HepG2 (cell line): ENCODE measurements around the gene TTC24. TPM values are rescaled to one million over a fixed set of nuclear protein-coding genes. Genes with fewer than 3 reads are reported as not detected.

ENCODE experiments used
- ATAC-seq: fragments of 200-7000 bp; cut with Tn5 transposase; 3 replicates; pipeline ENCODE4 v1.9.1; 2020; ENCODE audit warnings: mild to moderate bottlenecking, moderate library complexity
- BruUV-seq: library from RNA; stranded (reverse); fragments of 400-500 nt; replicated peaks from 2 replicates; lab custom pipeline; 2021; lab: Mats Ljungman, UMichigan
- CTCF ChIA-PET: fragments of 300-600 bp; formaldehyde crosslinking; extraction: SDS; loops from one replicate; lab custom pipeline; 2021; ENCODE audit warnings: low total read pairs, inconsistent platforms, low intra/inter-chr PET ratio; lab: Yijun Ruan, JAX
- POLR2A ChIA-PET: fragments of 350-600 bp; sonication (Branson Sonifier 250); formaldehyde crosslinking; loops from one replicate; lab custom pipeline; 2020; ENCODE audit warnings: antibody characterized with exemption, inconsistent platforms; lab: Yijun Ruan, JAX
- DNase-seq: peaks from one replicate; pipeline ENCODE4 v3.0.0-alpha.2; 2015; ENCODE audit warnings: low spot score
- FAIRE-seq: peaks from 3 replicates; lab custom pipeline; 2011; peaks lifted over from hg19 to GRCh38; lab: Jason Lieb, UNC
- H2AFZ ChIP-seq: one replicate; pipeline ENCODE4 v1.6.1; 2011; ENCODE audit warnings: low read length, inconsistent platforms
- H3K27ac ChIP-seq: fragments of 300-600 bp; 3 replicates; pipeline ENCODE4 v1.8.0; 2011; ENCODE audit warnings: mixed run types, mild to moderate bottlenecking, mixed read lengths, low read length, inconsistent platforms; ENCODE audit not compliant: insufficient read depth; ENCODE audit errors: extremely low read length
- H3K27me3 ChIP-seq, 2 experiments: fragments of 200-600 bp in 1 of 2; 2 replicates in 1 of 2; 3 replicates in 1 of 2; pipeline versions ENCODE4 v1.6.0 to v1.8.0; 2011; ENCODE audit warnings: low read length in 2 of 2, mild to moderate bottlenecking in 2 of 2, moderate library complexity in 2 of 2, inconsistent platforms in 1 of 2; ENCODE audit not compliant: insufficient read depth in 2 of 2, control insufficient read depth in 1 of 2
- H3K36me3 ChIP-seq, 2 experiments: fragments of 200-600 bp in 1 of 2; replicated peaks in 1 of 2; 2 replicates in 1 of 2; 3 replicates in 1 of 2; pipeline versions ENCODE4 v1.5.1 to v1.8.0; 2011; ENCODE audit warnings: low read length in 2 of 2, inconsistent platforms in 1 of 2; ENCODE audit not compliant: insufficient read depth in 2 of 2, control insufficient read depth in 1 of 2
- H3K4me1 ChIP-seq: 2 replicates; pipeline ENCODE4 v1.5.1; 2012; ENCODE audit warnings: low read length, inconsistent platforms; ENCODE audit not compliant: insufficient read depth
- H3K4me2 ChIP-seq: 2 replicates; pipeline ENCODE4 v1.6.0; 2011; ENCODE audit warnings: low read depth, low read length, inconsistent platforms
- H3K4me3 ChIP-seq, 3 experiments: fragments of 200-600 bp in 1 of 3; sonication (generic), shearing (Covaris generic) in 1 of 3; replicated peaks in 1 of 3; 2 replicates each; pipeline ENCODE4 v1.5.1; 2011 to 2016; ENCODE audit warnings: low read length in 3 of 3, inconsistent platforms in 2 of 3, low read depth in 2 of 3, mild to moderate bottlenecking in 2 of 3, control low read depth in 1 of 3, mixed read lengths in 1 of 3; ENCODE audit not compliant: insufficient read depth in 1 of 3
- H3K79me2 ChIP-seq: one replicate; pipeline ENCODE4 v1.6.1; 2011; ENCODE audit warnings: low read length, inconsistent platforms; ENCODE audit not compliant: insufficient read depth
- H3K9ac ChIP-seq: 2 replicates; pipeline ENCODE4 v1.6.0; 2011; ENCODE audit warnings: mild to moderate bottlenecking, low read depth, low read length, inconsistent platforms; ENCODE audit not compliant: insufficient read depth
- H3K9me3 ChIP-seq: 2 replicates; pipeline ENCODE4 v1.5.1; 2012; ENCODE audit warnings: mild to moderate bottlenecking, low read length
- H4K20me1 ChIP-seq: 2 replicates; pipeline ENCODE4 v1.6.0; 2011; ENCODE audit warnings: inconsistent platforms, mild to moderate bottlenecking, low read length, moderate library complexity; ENCODE audit not compliant: insufficient read depth
- HNRNPK ChIP-seq: fragments of 200-400 bp; formaldehyde crosslinking; IDR thresholded peaks from 2 replicates; pipeline ENCODE4 v1.6.1; 2018; ENCODE audit warnings: low read length, low read depth, moderate library complexity, mild to moderate bottlenecking; ENCODE audit not compliant: poor library complexity, severe bottlenecking
- PHF20 ChIP-seq: sonication (generic); formaldehyde crosslinking; IDR thresholded peaks from 2 replicates; pipeline ENCODE4 v1.5.0; 2020; ENCODE audit warnings: mild to moderate bottlenecking, missing genetic modification reagents
- SMC3 ChIP-seq: IDR thresholded peaks from 2 replicates; pipeline ENCODE4 v1.6.1; 2011; ENCODE audit warnings: low read length, improper control_type of control experiment
- STAG1 ChIP-seq: sonication (generic); formaldehyde crosslinking; IDR thresholded peaks from 2 replicates; pipeline ENCODE4 v1.4.0; 2020; ENCODE audit warnings: missing genetic modification reagents
- ZFYVE20 ChIP-seq: sonication (generic); formaldehyde crosslinking; IDR thresholded peaks from 2 replicates; pipeline ENCODE4 v1.8.0; 2023; ENCODE audit warnings: low read depth, mild to moderate bottlenecking, moderate library complexity, missing genetic modification reagents, borderline replicate concordance
- ZNF83 ChIP-seq: sonication (generic); formaldehyde crosslinking; IDR thresholded peaks from 2 replicates; pipeline ENCODE4 v1.4.0; 2020; ENCODE audit warnings: missing genetic modification reagents, mild to moderate bottlenecking, borderline replicate concordance
- WGBS: methylation state at CpG from one replicate; pipeline ENCODE4 v1.1.6; 2017; ENCODE audit warnings: low lambda C conversion rate; 5-methylcytosine and 5-hydroxymethylcytosine counted together
- in situ Hi-C: cut with HindIII; loops from 2 replicates; pipeline ENCODE4 v1.10.0; 2017; ENCODE audit warnings: low pct_unique_long_range_greater_than_20kb; ENCODE audit not compliant: extremely low pct_ligation_motif_present
- intact Hi-C: fragments of 100-400 bp; cut with micrococcal nuclease; formaldehyde crosslinking; loops from one replicate; pipeline ENCODE4 v1.10.0; 2022; ENCODE audit not compliant: unreplicated experiment
- polyA plus RNA-seq, 8 experiments: library from polyadenylated mRNA; depleted of rRNA in 3 of 8; stranded (reverse) in 7 of 8; unstranded in 1 of 8; fragments of >200 nt; fragmentation: Illumina TruSeq in 4 of 8; extraction: Trizol in 4 of 8; gene quantifications; 2 replicates each; pipeline versions ENCODE4 v1.2.1 to v1.2.3, GENCODE V29; 2011 to 2016; ENCODE audit warnings: low read depth in 4 of 8, missing spikeins in 1 of 8, mixed read lengths in 1 of 8; ENCODE audit not compliant: insufficient read depth in 1 of 8
- total RNA-seq, 5 experiments: library from RNA; depleted of rRNA; stranded (reverse); fragments of >200 nt; fragmentation: Illumina TruSeq; extraction: Trizol; gene quantifications; 2 replicates each; pipeline ENCODE4 v1.2.3, GENCODE V29; 2016; ENCODE audit warnings: low read depth in 1 of 5
- TF ChIP-seq, protein P1 (sequence below): sonication (generic); formaldehyde crosslinking; IDR thresholded peaks from 2 replicates; pipeline ENCODE4 v1.5.0; 2020; ENCODE audit warnings: mild to moderate bottlenecking, missing genetic modification reagents, moderate library complexity
- TF ChIP-seq, protein P2 (sequence below): sonication (generic); formaldehyde crosslinking; IDR thresholded peaks from 2 replicates; pipeline ENCODE4 v1.5.0; 2020; ENCODE audit warnings: mild to moderate bottlenecking, missing genetic modification reagents, borderline replicate concordance

Gene TTC24
- total and polyA plus RNA-seq, 2 of the 13 experiments (the other 11 are each of a cell fraction or from before 2014, with no cell fraction given): 0.13 to 0.18 TPM

DNA sequence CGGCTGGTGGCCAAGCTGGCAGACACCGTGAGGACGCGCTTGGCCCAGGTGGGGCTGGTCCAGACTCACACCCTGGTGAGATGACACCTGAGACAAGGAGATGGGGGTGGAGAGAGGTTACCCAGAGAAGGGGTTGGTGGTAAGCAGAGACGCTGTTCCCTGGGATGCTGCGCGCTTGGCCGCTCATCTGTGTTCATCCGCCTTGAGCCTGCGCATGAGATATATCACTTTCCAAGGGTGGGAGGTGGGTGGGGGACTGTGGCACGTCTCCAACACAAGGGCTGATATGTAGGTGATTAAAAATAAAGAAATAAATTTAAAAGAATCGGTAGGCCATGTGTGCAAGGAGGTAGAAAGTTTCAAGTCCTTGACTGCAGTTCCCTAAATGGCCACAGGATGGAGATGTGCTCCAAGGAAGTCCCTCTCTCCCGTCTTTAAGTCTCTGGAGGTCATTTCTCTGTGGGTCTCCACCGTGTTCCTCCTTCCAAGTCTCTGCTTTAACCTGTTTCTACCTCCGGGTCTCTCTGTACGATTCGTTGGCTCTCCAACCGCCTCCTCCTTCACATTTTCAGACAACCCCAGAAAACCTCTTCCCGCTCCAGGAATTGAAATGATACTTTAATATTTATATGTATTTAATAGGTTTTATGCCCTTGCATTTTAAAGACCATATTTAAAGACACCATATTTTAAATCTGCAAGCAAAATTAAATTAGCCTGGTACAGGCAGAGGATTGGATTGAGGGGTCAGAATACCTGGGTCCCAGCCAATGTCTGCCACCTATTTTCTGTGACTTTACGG, 4.5 kb downstream of the TTC24 start:
- BruUV-seq: no TSS peak
- in situ Hi-C loops: no loop called here
- WGBS: 59% methylated on average over 20 of the region's 20 CpGs
- TF ChIP-seq ZNF83 (CRISPR knock-in tag): no peak
- peak; percentile 47; the same call in 1 of the 2 replicates for TF ChIP-seq SMC3
- peak; percentile 72 for TF ChIP-seq STAG1 (CRISPR knock-in tag)
- TF ChIP-seq, protein P1, sequence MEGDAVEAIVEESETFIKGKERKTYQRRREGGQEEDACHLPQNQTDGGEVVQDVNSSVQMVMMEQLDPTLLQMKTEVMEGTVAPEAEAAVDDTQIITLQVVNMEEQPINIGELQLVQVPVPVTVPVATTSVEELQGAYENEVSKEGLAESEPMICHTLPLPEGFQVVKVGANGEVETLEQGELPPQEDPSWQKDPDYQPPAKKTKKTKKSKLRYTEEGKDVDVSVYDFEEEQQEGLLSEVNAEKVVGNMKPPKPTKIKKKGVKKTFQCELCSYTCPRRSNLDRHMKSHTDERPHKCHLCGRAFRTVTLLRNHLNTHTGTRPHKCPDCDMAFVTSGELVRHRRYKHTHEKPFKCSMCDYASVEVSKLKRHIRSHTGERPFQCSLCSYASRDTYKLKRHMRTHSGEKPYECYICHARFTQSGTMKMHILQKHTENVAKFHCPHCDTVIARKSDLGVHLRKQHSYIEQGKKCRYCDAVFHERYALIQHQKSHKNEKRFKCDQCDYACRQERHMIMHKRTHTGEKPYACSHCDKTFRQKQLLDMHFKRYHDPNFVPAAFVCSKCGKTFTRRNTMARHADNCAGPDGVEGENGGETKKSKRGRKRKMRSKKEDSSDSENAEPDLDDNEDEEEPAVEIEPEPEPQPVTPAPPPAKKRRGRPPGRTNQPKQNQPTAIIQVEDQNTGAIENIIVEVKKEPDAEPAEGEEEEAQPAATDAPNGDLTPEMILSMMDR (CRISPR knock-in tag): peak; percentile 76
- TF ChIP-seq, protein P2, sequence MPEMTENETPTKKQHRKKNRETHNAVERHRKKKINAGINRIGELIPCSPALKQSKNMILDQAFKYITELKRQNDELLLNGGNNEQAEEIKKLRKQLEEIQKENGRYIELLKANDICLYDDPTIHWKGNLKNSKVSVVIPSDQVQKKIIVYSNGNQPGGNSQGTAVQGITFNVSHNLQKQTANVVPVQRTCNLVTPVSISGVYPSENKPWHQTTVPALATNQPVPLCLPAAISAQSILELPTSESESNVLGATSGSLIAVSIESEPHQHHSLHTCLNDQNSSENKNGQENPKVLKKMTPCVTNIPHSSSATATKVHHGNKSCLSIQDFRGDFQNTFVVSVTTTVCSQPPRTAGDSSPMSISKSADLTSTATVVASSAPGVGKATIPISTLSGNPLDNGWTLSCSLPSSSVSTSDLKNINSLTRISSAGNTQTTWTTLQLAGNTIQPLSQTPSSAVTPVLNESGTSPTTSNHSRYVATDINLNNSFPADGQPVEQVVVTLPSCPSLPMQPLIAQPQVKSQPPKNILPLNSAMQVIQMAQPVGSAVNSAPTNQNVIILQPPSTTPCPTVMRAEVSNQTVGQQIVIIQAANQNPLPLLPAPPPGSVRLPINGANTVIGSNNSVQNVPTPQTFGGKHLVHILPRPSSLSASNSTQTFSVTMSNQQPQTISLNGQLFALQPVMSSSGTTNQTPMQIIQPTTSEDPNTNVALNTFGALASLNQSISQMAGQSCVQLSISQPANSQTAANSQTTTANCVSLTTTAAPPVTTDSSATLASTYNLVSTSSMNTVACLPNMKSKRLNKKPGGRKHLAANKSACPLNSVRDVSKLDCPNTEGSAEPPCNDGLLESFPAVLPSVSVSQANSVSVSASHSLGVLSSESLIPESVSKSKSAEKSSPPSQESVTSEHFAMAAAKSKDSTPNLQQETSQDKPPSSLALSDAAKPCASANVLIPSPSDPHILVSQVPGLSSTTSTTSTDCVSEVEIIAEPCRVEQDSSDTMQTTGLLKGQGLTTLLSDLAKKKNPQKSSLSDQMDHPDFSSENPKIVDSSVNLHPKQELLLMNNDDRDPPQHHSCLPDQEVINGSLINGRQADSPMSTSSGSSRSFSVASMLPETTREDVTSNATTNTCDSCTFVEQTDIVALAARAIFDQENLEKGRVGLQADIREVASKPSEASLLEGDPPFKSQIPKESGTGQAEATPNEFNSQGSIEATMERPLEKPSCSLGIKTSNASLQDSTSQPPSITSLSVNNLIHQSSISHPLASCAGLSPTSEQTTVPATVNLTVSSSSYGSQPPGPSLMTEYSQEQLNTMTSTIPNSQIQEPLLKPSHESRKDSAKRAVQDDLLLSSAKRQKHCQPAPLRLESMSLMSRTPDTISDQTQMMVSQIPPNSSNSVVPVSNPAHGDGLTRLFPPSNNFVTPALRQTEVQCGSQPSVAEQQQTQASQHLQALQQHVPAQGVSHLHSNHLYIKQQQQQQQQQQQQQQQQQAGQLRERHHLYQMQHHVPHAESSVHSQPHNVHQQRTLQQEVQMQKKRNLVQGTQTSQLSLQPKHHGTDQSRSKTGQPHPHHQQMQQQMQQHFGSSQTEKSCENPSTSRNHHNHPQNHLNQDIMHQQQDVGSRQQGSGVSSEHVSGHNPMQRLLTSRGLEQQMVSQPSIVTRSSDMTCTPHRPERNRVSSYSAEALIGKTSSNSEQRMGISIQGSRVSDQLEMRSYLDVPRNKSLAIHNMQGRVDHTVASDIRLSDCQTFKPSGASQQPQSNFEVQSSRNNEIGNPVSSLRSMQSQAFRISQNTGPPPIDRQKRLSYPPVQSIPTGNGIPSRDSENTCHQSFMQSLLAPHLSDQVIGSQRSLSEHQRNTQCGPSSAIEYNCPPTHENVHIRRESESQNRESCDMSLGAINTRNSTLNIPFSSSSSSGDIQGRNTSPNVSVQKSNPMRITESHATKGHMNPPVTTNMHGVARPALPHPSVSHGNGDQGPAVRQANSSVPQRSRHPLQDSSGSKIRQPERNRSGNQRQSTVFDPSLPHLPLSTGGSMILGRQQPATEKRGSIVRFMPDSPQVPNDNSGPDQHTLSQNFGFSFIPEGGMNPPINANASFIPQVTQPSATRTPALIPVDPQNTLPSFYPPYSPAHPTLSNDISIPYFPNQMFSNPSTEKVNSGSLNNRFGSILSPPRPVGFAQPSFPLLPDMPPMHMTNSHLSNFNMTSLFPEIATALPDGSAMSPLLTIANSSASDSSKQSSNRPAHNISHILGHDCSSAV (CRISPR knock-in tag): no peak
- no peak for TF ChIP-seq HNRNPK
- TF ChIP-seq ZFYVE20: no peak
- TF ChIP-seq PHF20 (CRISPR knock-in tag): 0 out of 2 replicates have a peak, but pooled peaks have one; percentile 19
- TF ChIP-seq, all 625 proteins: peak for 4
- POLR2A ChIA-PET: no interaction called here
- CTCF ChIA-PET: interaction anchor here (0.6 to 5.8 kb wide), 3 partner anchors 24 to 128 kb away, joined by 3 to 86 read pairs (median 7); no protein-coding TSS in a partner anchor
- no peak; the same call in 2 of the 3 replicates for ATAC-seq
- intact Hi-C loops: loop anchor here (1.0 to 5.0 kb wide), 3 partner anchors 24 to 128 kb away; partner anchors contain the start of gene MEF2D
- peaks cover 6 to 39% of the 10 kb centered on the region in 2 experiments; a peak in 4 of 5 replicates for H3K27me3 ChIP-seq
- H3K79me2 ChIP-seq: no peaks in the 10 kb centered on the region
- H2AFZ ChIP-seq: no peak overlapping the region
- no peak overlapping the region for H3K4me2 ChIP-seq
- H3K27ac ChIP-seq: no peak overlapping the region
- DNase-seq: peak; percentile 40
- H3K4me3 ChIP-seq: no peak overlapping the region
- H3K36me3 ChIP-seq: no peaks in the 10 kb centered on the region
- no peaks in the 10 kb centered on the region for H4K20me1 ChIP-seq
- H3K9me3 ChIP-seq: no peaks in the 10 kb centered on the region
- peak; percentile 87 for FAIRE-seq
- H3K4me1 ChIP-seq: 0 out of 2 replicates have a peak, but pooled peaks cover 14% of the 10 kb centered on the region
- H3K9ac ChIP-seq: no peak overlapping the region
